DND-41 (cell line): ENCODE data around the gene HABP4.

ENCODE experiments used
- ATAC-seq: fragments of 200-7000 bp; cut with Tn5 transposase; 3 replicates; pipeline ENCODE4 v1.9.1; 2021; ENCODE audit warnings: low read depth; ENCODE audit not compliant: insufficient read depth
- DNase-seq: peaks from one replicate; pipeline ENCODE4 v3.0.0-alpha.2; 2020
- H2AFZ ChIP-seq: 2 replicates; pipeline ENCODE4 v1.6.0; 2012; ENCODE audit warnings: low read depth, low read length
- H3K27ac ChIP-seq: 2 replicates; pipeline ENCODE4 v1.5.1; 2012; ENCODE audit warnings: low read length, inconsistent platforms
- H3K27me3 ChIP-seq: fragments of 200-600 bp; sonication (generic); 2 replicates; pipeline ENCODE4 v1.6.0; 2012; ENCODE audit warnings: low read length, mild to moderate bottlenecking, inconsistent platforms; ENCODE audit not compliant: insufficient read depth, poor library complexity
- H3K36me3 ChIP-seq: 2 replicates; pipeline ENCODE4 v1.5.1; 2012; ENCODE audit warnings: low read length, inconsistent platforms; ENCODE audit not compliant: insufficient read depth
- H3K4me1 ChIP-seq: 2 replicates; pipeline ENCODE4 v1.5.1; 2012; ENCODE audit warnings: mild to moderate bottlenecking, low read length; ENCODE audit not compliant: insufficient read depth
- H3K4me2 ChIP-seq: 2 replicates; pipeline ENCODE4 v1.6.0; 2012; ENCODE audit warnings: mild to moderate bottlenecking, moderate library complexity, low read length, inconsistent platforms; ENCODE audit not compliant: insufficient read depth
- H3K4me3 ChIP-seq, 2 experiments: fragments of 200-600 bp in 1 of 2; shearing (Covaris generic) in 1 of 2; 2 replicates each; pipeline ENCODE4 v1.5.1; 2012 to 2016; ENCODE audit warnings: inconsistent platforms in 2 of 2, low read length in 2 of 2, mild to moderate bottlenecking in 2 of 2, low read depth in 1 of 2, moderate library complexity in 1 of 2
- H3K79me2 ChIP-seq: 2 replicates; pipeline ENCODE4 v1.6.0; 2012; ENCODE audit warnings: low read length, inconsistent platforms; ENCODE audit not compliant: insufficient read depth
- H3K9ac ChIP-seq: 2 replicates; pipeline ENCODE4 v1.6.0; 2012; ENCODE audit warnings: low read depth, mild to moderate bottlenecking, inconsistent platforms, low read length, moderate library complexity
- H3K9me3 ChIP-seq: 2 replicates; pipeline ENCODE4 v1.5.1; 2012; ENCODE audit warnings: low read length, moderate library complexity, mild to moderate bottlenecking, inconsistent platforms; ENCODE audit not compliant: insufficient read depth, severe bottlenecking
- H4K20me1 ChIP-seq: 2 replicates; pipeline ENCODE4 v1.6.0; 2012; ENCODE audit warnings: low read length; ENCODE audit not compliant: insufficient read depth
- CTCF ChIP-seq: IDR thresholded peaks from 2 replicates; pipeline ENCODE4 v1.5.1; 2012; ENCODE audit warnings: borderline replicate concordance, low read length, moderate library complexity, mild to moderate bottlenecking; ENCODE audit not compliant: poor library complexity, severe bottlenecking; ENCODE audit errors: extremely low read depth
- EZH2 ChIP-seq: IDR thresholded peaks from 3 replicates; pipeline ENCODE4 v1.6.1; 2012; ENCODE audit warnings: borderline replicate concordance, low read depth, mild to moderate bottlenecking, moderate library complexity, low read length, inconsistent platforms; ENCODE audit not compliant: severe bottlenecking

Gene HABP4

DNA sequence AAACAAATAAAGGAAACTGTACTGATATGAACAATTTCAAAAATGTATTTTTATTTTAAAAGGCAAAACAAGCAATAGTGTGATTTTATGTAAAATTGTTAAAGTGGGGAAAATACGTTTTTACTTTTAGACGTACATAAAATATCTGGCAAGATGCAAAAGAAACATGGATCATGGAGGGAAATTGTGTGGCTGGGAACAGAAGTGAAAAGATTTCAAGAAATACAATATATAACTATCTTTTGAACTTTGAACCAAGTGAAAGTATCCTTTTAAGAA is 30.3 kb upstream of the HABP4 start:
- no peak for ATAC-seq
- Histone ChIP-seq H3K4me1 (peaks cover 41% of the 10 kb centered on the region), H2AFZ (peak overlapping the region; percentile 84), H3K9me3 (no peaks in the 10 kb centered on the region), H3K9ac (peak overlapping the region; percentile 100), H3K27me3 (no peaks in the 10 kb centered on the region), H3K79me2 (peaks cover 34% of the 10 kb centered on the region), H3K27ac (peak overlapping the region; percentile 98), H3K4me2 (peak overlapping the region; percentile 81), H3K4me3 (peak overlapping the region; percentile 87 to 88; a peak in 3 of 4 replicates), H3K36me3 (peaks cover 19% of the 10 kb centered on the region), H4K20me1 (peaks cover 23% of the 10 kb centered on the region)
- no peak for DNase-seq
- TF ChIP-seq CTCF (no peak), EZH2 (no peak)

DNA sequence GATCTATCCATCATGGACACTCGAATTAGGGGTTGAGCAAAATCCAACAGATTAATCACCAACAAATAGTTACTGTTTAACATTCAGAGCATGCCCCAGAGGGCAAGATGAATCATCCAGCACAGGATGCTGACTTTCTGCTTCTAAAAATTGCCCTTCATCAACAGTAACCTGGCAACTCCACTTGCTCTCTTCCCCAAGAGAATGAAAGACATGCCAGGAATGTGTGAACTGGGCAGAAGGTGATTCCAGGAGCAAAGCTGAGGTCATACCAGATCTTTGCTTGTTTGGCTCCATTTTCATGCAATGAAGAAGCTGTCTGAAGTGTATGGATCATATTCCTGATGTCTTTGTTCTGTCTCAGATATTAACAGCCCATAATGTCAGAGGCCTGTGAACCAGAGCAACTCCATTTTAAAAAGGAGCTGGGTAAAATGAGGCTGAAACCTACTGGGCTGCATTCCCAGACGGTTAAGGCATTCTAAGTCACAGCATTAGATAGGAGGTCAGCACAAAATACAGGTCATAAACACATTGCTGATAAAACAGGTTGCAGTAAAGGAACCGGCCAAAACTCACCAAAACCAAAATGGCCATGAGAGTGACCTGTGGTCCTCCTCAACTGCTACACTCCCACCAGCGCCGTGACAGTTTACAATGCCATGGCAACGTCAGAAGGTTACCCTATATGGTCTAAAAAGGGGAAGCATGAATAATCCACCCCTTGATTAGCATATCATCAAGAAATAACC is 29.3 kb upstream of the HABP4 start:
- Histone ChIP-seq H3K27me3 (no peaks in the 10 kb centered on the region), H3K27ac (peak overlapping the region; percentile 98), H3K4me3 (no peak overlapping the region), H3K4me1 (peaks cover 32% of the 10 kb centered on the region), H4K20me1 (peaks cover 16% of the 10 kb centered on the region), H3K4me2 (peak overlapping the region; percentile 81), H3K9me3 (no peaks in the 10 kb centered on the region), H3K9ac (peak overlapping the region; percentile 100; the same call in 1 of the 2 replicates), H2AFZ (peak overlapping the region; percentile 84), H3K79me2 (peaks cover 24% of the 10 kb centered on the region), H3K36me3 (peaks cover 17% of the 10 kb centered on the region)
- DNase-seq (no peak), ATAC-seq (no peak)
- no peak for TF ChIP-seq CTCF
- TF ChIP-seq EZH2 = no peak

DNA sequence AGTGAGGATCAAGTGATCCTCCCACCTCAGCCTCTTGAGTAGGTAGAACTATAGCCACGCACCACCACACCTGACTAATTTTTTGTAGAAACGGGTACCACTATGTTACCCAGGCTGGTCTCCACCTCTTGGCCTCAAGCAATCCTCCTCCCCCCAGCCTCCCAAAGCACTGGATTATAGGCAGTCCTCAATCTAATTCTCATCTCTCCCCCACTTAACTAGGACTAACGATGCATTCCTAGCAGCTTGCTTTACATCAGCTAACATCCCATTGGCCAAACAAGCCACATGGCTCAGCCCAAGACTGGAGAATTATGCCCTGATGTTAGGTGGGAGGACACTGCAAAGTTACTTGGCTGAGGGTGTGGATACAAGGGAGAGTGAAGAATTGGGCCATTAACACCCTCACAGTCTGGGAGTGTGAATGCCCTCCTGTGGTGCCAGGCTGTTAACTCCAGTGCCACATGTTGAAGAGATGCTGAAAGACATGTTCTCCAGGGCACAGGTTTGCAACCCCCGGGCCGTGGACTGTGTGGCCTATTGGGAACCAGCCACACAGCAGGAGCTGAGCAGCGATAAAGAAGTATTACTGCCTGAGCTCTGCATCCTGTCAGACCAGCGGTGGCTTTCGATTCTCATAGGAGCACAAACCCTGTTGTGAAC is 26.5 kb upstream of the HABP4 start:
- TF ChIP-seq CTCF (no peak), EZH2 (no peak)
- H3K27ac ChIP-seq = no peak overlapping the region
- no peaks in the 10 kb centered on the region for H3K9me3 ChIP-seq
- no peak overlapping the region for H3K4me3 ChIP-seq
- H3K4me1 ChIP-seq = peaks cover 19% of the 10 kb centered on the region
- DNase-seq (no peak), ATAC-seq (no peak)
- no peak overlapping the region for H2AFZ ChIP-seq
- H4K20me1 ChIP-seq = no peaks in the 10 kb centered on the region
- no peaks in the 10 kb centered on the region for H3K36me3 ChIP-seq
- no peak overlapping the region for H3K4me2 ChIP-seq
- H3K79me2 ChIP-seq = no peaks in the 10 kb centered on the region
- H3K9ac ChIP-seq = no peak overlapping the region
- no peaks in the 10 kb centered on the region for H3K27me3 ChIP-seq
